DMS114 treated with DMSO at 0.1 percent for 48 hours (cell line): Measurements from ENCODE around the gene SPOCK1.

Experiments used
- DNase-seq: peaks from one replicate; lab custom pipeline; 2025; ENCODE audit not compliant: unreplicated experiment; lab: John Stamatoyannopoulos, UW

The SPOCK1 gene

DNA sequence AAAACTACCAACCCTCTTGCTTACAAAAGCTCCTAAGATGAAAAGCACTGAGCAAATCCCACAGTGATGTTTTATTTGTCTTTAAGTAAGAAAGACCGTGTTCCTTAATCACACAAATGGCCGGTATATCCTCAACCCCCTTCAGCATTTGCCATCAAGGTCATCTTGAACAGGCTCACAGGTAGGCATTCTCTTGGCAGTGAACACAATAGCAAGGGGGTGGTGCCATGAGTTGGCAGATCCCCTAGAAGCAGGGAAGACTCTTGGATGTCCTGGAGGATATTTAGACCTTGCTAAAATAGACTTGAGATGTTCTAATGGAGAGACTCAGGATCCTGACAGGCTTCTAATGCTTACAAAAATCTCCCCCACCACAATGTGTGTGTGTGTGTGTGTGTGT, 323.0 kb downstream of the SPOCK1 start:
- DNase-seq, result no peak

DNA sequence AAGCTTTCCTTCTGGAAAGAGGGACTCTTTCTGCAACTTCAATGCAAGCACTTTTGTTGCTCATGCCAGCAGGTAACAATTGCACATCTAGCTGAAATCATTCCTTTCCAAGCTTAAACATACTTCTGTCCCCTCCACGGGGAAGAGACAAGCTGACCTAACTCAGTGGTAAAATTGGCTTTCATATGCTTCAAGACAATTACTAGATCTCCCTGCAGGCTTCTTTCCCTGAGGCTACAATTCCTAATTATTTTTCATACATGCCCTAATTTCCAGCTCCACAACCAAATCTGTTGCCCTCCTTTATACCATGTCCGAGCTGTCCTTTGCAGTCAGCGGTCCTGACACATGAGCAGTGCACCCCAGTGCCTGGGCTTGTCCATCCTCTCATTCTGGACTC, 324.9 kb downstream of the SPOCK1 start:
- no peak for DNase-seq

DNA sequence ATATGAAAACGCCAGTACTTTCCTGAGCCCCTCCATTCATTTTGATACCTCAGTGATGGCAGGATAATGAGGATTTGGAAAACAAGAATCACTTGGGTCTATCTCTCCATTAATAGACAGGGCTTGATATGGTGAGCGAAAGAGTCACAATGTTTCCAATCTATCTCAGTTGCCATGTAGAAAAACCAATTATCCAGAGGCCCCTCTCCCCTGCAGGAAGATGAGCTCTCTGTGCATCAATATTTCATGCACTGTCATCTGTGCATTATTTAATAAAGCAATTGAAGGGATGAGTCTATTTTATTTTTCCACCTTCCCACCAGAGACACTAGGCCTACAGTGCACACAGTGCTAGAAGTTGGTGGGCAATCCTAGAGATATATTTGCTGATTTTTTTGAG, 326.9 kb downstream of the SPOCK1 start:
- DNase-seq, result no peak

DNA sequence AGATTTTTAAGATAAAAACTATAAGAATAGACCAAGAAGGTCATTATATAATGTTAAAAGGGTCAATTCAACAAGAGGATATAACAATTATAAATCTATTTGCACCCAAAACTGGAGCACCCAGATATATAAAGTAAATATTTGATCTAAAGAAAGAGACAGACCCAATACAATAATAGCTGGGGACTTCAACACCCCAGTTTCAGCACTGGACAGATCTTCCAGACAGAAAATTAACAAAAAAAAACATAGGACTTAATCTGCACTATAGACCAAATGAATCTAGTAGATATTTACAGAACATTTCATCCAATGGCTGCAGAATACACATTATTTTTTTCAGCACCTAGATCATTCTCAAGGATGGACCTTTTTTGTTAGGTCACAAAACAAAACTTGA, 331.9 kb downstream of the SPOCK1 start:
- no peak for DNase-seq

DNA sequence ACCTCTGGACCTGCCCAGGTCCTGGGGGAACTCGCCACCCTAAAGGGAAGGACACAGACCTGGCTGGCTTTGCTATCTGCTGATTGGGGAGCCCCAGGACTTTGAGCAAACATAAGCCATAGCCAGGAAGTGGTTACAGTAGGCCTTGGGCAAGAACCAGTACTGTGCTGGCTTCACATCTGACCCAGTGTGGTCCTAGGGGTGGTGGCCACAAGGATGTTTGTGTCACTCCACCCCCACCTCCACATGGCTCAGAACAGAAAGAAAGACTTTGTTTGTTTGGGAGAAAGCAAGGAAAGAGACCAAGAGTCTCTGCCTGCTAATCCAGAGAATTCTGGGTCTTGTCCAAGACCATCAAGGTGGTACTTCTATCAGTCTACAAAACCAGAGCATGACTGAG, 334.2 kb downstream of the SPOCK1 start:
- no peak for DNase-seq

DNA sequence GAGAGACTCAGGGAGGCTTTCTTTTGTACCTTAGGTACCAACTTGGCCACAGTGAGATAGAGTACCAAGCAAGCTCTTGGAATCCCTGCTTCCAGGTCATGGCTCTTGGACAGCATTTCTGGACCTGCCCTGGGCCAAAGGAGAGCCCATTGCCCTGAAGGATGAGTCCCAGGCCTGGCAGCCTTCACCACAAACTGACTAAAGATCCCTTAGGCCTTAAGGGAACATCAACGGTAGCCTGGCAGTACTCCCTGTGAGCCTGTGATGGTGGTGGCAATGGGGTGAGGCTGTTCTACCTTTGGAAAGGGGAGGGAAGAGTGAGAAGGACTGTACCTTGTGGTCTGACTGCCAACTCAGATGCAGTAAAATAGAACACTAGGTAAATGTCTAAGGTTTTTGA, 334.6 kb downstream of the SPOCK1 start:
- no peak for DNase-seq

DNA sequence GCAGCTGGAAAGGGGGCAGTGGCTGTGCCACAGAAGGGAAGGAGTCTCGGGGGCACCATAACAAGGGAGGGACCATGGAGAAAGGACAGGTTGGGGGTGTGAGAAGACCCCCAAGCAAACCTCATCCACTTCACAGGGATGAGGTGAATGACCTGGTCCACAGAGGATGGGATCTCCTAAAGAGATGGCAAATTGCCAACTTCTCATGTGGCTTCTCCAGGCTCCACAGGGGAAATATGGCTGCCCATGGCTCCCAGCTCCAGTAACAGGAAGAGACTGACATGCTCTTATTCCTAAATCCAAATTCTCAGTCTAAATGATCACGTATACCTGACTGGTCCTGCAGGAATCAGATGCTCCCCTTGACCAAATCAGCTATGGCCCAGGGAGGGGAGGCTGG, 340.4 kb downstream of the SPOCK1 start:
- no peak for DNase-seq

DNA sequence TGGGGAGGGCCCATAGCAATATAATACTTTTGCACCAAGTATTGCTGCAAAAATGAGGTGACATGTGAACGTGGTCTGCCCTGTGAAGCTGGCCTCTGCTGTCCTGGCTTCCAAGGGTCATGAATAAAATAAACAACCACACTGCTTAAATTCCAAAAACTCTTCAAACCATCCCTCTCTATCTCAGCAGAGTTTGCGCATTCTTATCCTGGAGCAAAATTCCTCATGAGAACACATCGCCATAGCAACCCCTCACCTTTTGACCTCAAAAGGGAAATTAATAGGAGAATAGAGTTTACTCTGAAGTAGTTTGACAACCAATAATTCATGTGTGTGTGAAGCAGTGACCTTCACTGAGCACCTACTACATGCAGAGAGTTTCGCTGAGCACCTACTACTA, 342.9 kb downstream of the SPOCK1 start:
- no peak for DNase-seq

DNA sequence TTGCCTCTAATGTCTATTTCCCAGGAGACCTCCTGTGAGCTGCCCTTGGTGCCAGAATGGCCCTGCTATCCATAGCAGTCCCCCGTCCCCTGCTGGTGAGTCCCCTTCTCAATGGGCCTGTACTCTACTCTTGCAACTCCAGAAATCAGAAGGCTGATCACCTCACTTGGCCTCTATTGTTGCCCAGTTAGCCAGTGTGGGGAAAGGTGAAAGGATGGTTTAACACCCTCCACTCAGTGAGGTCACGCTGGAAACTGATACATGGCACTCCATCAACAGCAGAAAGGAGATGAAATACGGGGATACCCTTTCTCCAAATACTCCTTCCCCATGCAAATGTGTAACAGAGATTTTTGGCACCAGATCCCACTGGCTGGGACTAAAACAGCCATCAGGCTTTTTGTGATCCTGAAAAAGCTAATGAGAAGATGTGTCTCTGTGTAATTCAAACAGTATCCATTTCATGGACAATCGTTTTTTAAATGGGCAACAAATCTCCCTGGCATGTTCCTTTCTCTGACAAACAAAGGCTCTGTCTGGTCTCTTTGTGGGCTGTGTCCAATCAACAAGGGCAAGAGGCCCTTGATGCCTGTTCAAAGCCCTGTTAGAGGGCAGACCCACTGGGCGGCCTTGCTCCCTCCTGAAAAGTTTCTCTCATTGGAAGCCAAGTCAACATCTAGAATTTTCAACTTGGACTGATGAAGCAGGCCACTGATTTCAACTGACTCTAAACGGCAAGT, 343.7 kb downstream of the SPOCK1 start:
- no peak for DNase-seq

DNA sequence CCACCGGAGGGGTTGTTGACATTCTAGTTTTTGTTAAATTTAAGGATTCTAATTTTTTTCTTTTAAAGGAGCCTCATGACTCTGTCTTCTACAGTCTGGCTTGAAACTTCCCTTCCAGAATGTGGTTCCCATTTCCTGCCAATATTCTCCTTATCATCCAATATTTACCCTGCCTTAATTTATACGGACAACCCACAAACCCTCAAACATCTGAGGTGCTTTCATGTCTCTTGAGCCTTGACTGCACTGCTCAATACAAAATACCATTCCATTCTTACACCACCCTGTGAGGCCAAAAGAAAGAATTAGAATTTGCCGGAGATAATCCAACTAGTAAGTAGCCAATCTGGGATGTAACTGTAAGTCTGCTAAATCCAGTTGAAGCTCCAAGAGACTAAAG, 346.5 kb downstream of the SPOCK1 start:
- no peak for DNase-seq

DNA sequence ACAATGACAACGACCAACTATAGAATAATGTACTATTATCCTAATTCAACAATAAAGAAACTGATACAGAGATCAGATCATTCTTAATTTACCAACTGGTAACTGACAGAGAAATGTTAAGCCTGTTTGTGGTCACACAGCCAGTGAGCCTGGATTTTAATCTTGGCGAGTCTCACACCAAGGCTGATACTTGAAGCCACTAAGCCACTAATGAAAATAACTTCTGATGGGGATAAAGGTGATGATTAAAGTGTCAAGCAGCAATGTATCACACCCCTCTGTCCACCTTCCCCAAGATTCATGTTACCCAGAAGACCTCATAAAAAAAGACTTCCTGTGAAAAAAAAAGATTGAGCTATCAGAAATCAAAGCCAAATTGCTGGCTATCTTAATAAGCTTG, 350.5 kb downstream of the SPOCK1 start:
- DNase-seq, result no peak

DNA sequence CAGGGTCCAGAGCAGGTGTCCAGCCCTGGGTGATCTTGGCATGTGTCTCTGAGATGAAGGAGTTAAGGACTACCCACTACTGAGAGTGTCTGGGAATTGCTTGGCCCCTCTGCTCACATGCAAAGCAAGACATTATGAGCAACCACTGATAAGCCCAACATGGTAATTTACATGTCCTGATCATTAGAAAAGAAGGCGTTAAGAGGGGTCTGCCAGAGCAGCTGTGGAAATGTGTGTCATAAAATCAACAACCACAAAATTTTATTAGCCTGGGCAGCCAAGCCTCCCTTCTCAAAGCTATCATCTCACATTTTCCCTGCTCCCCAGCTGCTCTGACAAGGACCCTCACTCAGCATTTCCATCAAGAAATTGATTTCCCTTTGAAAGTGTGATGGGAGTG, 351.0 kb downstream of the SPOCK1 start:
- DNase-seq, result no peak

DNA sequence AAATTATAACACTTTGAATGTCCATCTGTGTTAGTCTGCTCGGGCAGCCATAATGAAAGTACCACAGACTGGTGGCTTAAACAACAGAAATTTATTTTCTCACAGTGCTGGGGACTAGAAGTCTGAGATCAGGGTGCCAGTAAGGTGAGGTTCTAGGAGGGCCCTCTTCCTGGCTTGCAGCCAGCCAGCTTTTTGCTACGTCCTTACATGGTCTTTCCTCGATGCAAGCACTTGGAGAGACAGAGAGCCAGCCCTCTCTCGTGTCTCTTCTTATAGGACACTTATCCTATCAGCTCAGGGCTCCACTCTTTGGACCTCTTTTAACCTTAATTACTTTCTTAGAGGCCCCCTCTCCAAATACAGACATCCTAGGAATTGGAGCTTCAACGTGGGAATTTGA, 351.8 kb downstream of the SPOCK1 start:
- DNase-seq, result no peak

DNA sequence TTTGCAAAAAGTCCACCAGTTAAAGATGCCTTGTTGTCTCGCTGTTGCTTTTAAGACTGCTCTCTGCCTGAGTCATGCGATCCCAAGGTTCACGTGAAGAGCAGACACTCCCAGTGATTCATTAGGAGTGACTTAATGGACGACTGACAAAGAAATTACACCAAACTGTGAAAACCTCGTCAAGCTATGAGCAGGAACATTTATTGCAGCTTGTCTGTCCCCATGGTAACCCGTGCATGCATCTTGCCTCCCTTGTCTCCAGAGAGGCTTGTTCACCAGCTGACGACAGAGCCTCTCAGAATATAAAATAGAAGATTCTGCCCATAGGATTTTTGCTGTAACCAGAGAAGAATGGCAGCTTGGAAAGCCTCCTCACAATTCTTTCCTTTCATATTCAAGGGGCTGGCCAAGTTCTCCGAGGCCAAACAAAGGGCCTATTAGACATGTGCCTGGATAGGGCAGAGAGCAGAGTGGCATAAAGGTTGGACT, 352.7 kb downstream of the SPOCK1 start:
- no peak for DNase-seq

DNA sequence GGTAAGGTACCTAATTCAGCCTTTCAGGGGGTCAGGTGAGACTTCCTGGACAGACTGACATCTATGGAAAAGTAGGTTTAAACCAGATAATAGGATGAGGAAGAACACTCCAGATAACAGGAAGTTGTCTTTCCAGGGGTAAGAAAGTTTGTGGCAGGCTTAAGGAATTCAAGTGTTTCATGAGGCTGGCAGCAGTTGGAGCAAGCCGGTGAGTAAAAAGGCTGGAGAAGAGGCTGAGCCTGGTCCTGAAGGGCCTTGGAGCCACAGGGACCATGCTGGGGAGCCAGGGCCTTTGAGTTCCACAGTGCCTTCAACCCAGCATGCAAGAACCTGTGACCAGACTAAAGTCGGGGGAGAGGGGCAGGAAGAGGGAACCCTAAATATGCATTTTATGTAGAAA, 353.4 kb downstream of the SPOCK1 start:
- no peak for DNase-seq

DNA sequence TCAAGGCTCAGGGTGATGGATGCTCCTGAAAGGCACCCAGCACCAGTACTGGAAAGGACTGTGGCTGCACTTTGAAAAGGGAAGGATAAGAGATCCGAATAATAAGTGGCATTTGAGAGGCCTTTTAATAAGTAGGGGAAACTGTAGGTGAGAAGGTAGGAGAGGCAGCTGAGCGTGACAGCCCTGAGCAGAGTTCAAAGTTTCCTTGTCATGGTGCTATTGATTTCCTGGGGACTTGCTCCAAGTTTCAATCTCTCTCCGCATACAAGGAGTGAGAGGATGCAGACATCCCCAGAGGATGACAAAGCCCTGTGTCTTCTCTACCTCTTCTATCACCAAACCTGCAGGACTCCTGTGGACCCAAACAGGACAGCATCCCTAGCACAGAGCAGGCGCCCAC, 354.5 kb downstream of the SPOCK1 start:
- no peak for DNase-seq

DNA sequence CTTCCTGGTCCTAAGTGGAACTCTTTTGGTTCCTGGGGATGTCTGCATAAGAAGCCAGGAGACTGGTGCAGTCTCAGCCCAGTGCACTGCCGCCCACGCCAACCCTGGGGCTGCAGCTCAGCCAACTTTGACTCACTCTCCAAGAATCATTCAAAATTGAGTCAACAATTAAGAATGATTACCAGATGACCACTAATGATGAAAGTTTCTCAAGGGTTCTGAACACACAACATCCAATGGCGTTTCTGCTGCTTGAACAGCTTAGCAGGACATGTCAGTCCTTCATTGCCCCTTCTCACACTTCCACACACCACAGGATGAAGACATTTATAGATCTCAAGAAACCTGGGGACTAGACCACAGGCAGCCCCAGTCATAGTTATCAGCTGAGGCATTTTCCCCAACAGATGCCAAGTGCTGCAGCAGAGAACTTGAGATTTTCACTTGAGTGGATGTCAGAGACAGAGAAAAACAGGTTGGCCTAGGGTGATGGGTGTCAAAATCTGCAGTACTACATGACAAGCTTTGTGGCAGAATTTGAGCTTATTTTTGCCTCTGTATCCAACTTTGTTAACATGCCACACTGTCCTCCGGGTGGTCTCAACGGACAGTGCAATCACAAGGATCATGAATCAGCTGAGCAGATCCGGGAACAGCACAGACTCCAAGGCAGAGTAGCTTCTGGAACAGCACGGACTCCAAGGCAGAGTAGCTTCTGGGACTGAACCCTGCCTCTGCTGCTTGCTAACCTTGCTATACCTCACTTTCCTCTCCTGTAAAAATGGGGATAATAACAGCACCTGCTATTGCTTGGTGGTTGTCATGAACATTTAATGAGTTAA, 356.1 kb downstream of the SPOCK1 start:
- no peak for DNase-seq

DNA sequence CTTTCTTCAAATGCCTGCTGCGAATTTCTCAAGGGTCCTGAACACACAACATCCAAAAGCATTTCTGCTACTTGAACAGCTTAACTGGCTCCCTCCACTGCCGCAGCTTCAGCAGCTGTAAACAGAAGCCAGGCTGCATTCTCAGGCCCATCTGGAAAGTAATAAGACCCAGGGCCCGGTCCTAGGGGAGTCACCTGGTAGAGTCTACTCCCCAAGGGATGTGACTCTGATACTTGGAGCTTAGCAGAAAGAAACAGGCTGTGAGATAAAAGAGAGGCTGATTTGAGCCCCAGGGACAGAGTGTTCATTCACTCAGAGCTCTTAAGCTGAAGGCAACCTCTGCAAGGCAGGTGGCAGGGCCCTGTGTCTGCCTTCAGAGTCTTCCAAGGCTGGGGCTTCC, 356.8 kb downstream of the SPOCK1 start:
- DNase-seq, result no peak

DNA sequence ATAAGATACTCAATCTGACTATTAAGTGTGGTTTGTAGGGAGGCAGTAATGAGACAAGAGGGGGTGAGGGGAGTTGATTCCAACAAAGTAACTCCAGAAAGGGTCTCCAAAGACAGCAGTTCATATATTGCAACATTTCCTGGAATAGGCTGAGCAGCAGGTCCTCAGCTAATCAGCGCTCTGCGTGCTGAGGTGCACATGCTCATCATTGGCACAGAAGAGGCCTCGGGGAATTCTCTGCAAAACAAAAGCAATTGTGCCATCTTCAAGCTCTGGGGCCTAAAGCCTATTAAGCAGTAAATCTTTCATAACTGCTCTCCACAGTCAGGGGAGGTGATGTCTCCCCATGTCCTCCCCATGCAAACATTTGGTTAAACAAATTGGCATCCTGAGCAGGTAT, 357.3 kb downstream of the SPOCK1 start:
- DNase-seq, result no peak

DNA sequence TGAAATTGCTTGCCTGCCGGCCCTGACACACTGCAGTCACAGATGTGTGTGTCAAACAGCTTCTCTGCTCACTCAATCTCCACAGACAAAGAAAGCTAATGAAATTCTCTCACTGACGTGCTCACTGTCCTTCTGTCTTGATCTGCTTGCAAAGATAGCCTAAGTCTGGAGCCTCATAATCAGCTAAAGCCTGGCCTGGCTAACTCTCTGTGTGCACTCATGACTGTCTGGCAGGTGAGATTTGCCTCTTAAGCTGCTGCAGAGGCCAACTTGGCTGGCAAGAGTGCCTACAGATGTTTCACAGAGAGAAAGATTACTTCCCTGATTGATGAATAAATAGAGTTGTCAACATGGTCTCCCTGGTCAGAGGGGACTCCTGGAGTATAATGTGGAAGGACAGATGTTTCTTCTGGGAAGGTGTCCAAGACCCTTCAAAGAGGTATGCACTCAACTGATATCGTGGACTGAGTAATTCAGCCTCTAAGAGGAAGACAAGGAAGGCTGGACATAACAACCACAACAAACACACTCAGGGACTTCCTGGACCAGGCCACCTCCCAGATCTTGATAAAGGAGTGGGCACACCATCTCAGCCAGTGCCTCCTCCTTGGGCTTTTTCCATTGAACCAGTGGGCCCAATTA, 362.0 kb downstream of the SPOCK1 start:
- no peak for DNase-seq

DNA sequence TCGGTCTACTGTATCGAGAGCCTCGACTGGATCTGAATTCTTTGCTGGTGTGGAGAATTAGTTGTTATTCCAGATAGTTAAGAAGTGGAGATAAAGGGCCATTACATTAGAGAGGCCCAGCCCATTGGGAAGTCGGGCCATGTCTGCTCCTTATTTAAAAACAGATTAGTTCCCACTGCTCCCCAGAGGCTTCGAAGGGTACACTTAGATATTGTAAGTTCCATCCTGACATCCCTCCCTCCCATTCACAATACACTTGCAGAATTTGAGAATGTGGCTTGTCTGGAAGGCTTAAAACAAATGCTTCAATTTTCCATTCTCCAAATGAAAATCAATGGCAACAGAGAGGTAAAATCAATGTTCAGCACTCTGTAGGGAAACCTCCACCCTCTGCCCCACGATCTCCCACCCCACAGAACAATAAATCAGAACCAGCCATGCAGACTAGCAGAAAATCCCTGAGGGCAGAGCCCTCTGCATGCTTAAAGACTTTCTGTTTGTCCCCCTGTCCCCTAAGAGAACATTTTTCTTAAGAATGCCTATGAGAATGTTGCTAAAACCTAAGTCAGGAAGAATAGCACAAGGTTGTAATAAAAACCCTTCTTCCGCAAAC, 364.1 kb downstream of the SPOCK1 start:
- no peak for DNase-seq
